HepG2 (cell line): ENCODE data around the gene ZNF184. TPM values are rescaled to one million over a fixed set of nuclear protein-coding genes. Genes with fewer than 3 reads are reported as not detected.
A peak's percentile ranks its signal among the peaks of the same experiment; 100 is the strongest.

ENCODE experiments used
- ATF1 ChIP-seq: IDR thresholded peaks from 2 replicates; pipeline ENCODE4 v1.6.1; 2016; ENCODE audit warnings: mild to moderate bottlenecking, control low read depth
- ETS1 ChIP-seq: sonication (generic); formaldehyde crosslinking; IDR thresholded peaks from 2 replicates; pipeline ENCODE4 v1.4.0; 2020; ENCODE audit warnings: missing genetic modification reagents
- FOXC1 ChIP-seq: sonication (generic); formaldehyde crosslinking; IDR thresholded peaks from 2 replicates; pipeline ENCODE4 v1.8.0; 2022; ENCODE audit warnings: mild to moderate bottlenecking, missing genetic modification reagents, borderline replicate concordance
- MEF2D ChIP-seq: sonication (generic); formaldehyde crosslinking; IDR thresholded peaks from 2 replicates; pipeline ENCODE4 v1.5.1; 2020; ENCODE audit warnings: mild to moderate bottlenecking, missing genetic modification reagents
- NCOR1 ChIP-seq: fragments of 200-600 bp; sonication (generic); IDR thresholded peaks from 2 replicates; pipeline ENCODE4 v1.7.0; 2017; ENCODE audit warnings: antibody characterized with exemption, low read length, borderline replicate concordance
- RARA ChIP-seq: IDR thresholded peaks from 2 replicates; pipeline ENCODE4 v1.6.1; 2016; ENCODE audit warnings: missing genetic modification reagents, missing compliant biosample characterization
- RFXANK ChIP-seq: IDR thresholded peaks from 2 replicates; pipeline ENCODE4 v1.6.1; 2016
- SOX5 ChIP-seq: IDR thresholded peaks from 2 replicates; pipeline ENCODE4 v1.6.1; 2016; ENCODE audit warnings: borderline replicate concordance
- SP140L ChIP-seq: sonication (generic); formaldehyde crosslinking; IDR thresholded peaks from 2 replicates; pipeline ENCODE4 v1.4.0; 2020; ENCODE audit warnings: missing genetic modification reagents, borderline replicate concordance
- TCF12 ChIP-seq, 2 experiments: fragments of 450-650 bp in 1 of 2; sonication (generic) in 1 of 2; formaldehyde crosslinking in 1 of 2; IDR thresholded peaks; 2 replicates each; pipeline versions ENCODE4 v1.6.1 to v1.8.0; 2017 to 2022; ENCODE audit warnings: antibody characterized with exemption in 1 of 2, mild to moderate bottlenecking in 1 of 2, missing genetic modification reagents in 1 of 2, moderate library complexity in 1 of 2
- TSC22D2 ChIP-seq: sonication (generic); formaldehyde crosslinking; IDR thresholded peaks from 2 replicates; pipeline ENCODE4 v1.5.1; 2020; ENCODE audit warnings: missing genetic modification reagents, mild to moderate bottlenecking, borderline replicate concordance
- ZBTB39 ChIP-seq: sonication (generic); formaldehyde crosslinking; IDR thresholded peaks from 2 replicates; pipeline ENCODE4 v1.5.0; 2020; ENCODE audit warnings: missing genetic modification reagents
- ZFAT ChIP-seq: sonication (generic); formaldehyde crosslinking; conservative IDR thresholded peaks from 2 replicates; pipeline ENCODE4 v1.8.1; 2023; ENCODE audit warnings: missing genetic modification reagents, inconsistent platforms
- ZFP41 ChIP-seq: sonication (generic); formaldehyde crosslinking; IDR thresholded peaks from 2 replicates; pipeline ENCODE4 v1.4.0; 2020; ENCODE audit warnings: mild to moderate bottlenecking, missing genetic modification reagents, borderline replicate concordance
- ZFX ChIP-seq: sonication (generic); formaldehyde crosslinking; IDR thresholded peaks from 2 replicates; pipeline ENCODE4 v1.4.0; 2020; ENCODE audit warnings: mild to moderate bottlenecking, low read depth, missing genetic modification reagents, moderate library complexity
- ZNF101 ChIP-seq: sonication (generic); formaldehyde crosslinking; IDR thresholded peaks from 2 replicates; pipeline ENCODE4 v1.4.0; 2020; ENCODE audit warnings: mild to moderate bottlenecking, low read depth, missing genetic modification reagents, borderline replicate concordance
- ZNF282 ChIP-seq: fragments of 450-650 bp; IDR thresholded peaks from 2 replicates; pipeline ENCODE4 v1.6.1; 2018; ENCODE audit not compliant: partially characterized antibody
- ZNF33A ChIP-seq: sonication (generic); formaldehyde crosslinking; IDR thresholded peaks from 2 replicates; pipeline ENCODE4 v1.5.1; 2020; ENCODE audit warnings: missing genetic modification reagents, mild to moderate bottlenecking, moderate library complexity, borderline replicate concordance
- ZNF549 ChIP-seq: sonication (generic); formaldehyde crosslinking; IDR thresholded peaks from 2 replicates; pipeline ENCODE4 v1.5.0; 2020; ENCODE audit warnings: missing genetic modification reagents
- ZNF614 ChIP-seq: IDR thresholded peaks from 2 replicates; pipeline ENCODE4 v1.6.1; 2018; ENCODE audit warnings: missing biosample characterization, missing genetic modification reagents, inconsistent platforms, borderline replicate concordance
- ZNF619 ChIP-seq: sonication (generic); formaldehyde crosslinking; IDR thresholded peaks from 2 replicates; pipeline ENCODE4 v1.4.0; 2020; ENCODE audit warnings: mild to moderate bottlenecking, missing genetic modification reagents
- ZNF709 ChIP-seq: sonication (generic); formaldehyde crosslinking; IDR thresholded peaks from 2 replicates; pipeline ENCODE4 v1.5.0; 2020; ENCODE audit warnings: mild to moderate bottlenecking, missing genetic modification reagents
- polyA plus RNA-seq, 8 experiments: library from polyadenylated mRNA; depleted of rRNA in 3 of 8; stranded (reverse) in 7 of 8; unstranded in 1 of 8; fragments of >200 nt; fragmentation: Illumina TruSeq in 4 of 8; extraction: Trizol in 4 of 8; gene quantifications; 2 replicates each; pipeline versions ENCODE4 v1.2.1 to v1.2.3, GENCODE V29; 2011 to 2016; ENCODE audit warnings: low read depth in 4 of 8, missing spikeins in 1 of 8, mixed read lengths in 1 of 8; ENCODE audit not compliant: insufficient read depth in 1 of 8
- total RNA-seq, 5 experiments: library from RNA; depleted of rRNA; stranded (reverse); fragments of >200 nt; fragmentation: Illumina TruSeq; extraction: Trizol; gene quantifications; 2 replicates each; pipeline ENCODE4 v1.2.3, GENCODE V29; 2016; ENCODE audit warnings: low read depth in 1 of 5
- TF ChIP-seq, protein P1 (sequence below): sonication (generic); formaldehyde crosslinking; IDR thresholded peaks from 2 replicates; pipeline ENCODE4 v1.4.0; 2020; ENCODE audit warnings: missing genetic modification reagents

The ZNF184 gene
- total and polyA plus RNA-seq, 2 of the 13 experiments (the other 11 are each of a cell fraction or from before 2014, with no cell fraction given): 2.1 to 10.1 TPM

GRCh38 chr6:27502508-27503435, 29.9 kb upstream of the ZNF184 start (continued):
- no peak for TF ChIP-seq ZBTB39 (CRISPR knock-in tag)
- TF ChIP-seq ZFAT (CRISPR knock-in tag): no peak
- no peak for TF ChIP-seq ZNF619 (CRISPR knock-in tag)
- no peak for TF ChIP-seq ZNF33A (CRISPR knock-in tag)
- no peak; the same call in 1 of the 2 replicates for TF ChIP-seq RFXANK
- 0 out of 2 replicates have a peak, but pooled peaks have one; percentile 8 for TF ChIP-seq NCOR1
- TF ChIP-seq ZFX: 0 out of 2 replicates have a peak, but pooled peaks have one; percentile 25
- no peak for TF ChIP-seq TCF12 (IDR thresholded peaks at IDR 0.05)
- no peak for TF ChIP-seq TCF12 (CRISPR knock-in tag; IDR thresholded peaks at IDR 0.05)
- TF ChIP-seq ZNF549 (CRISPR knock-in tag): no peak
- TF ChIP-seq ZNF614 (CRISPR knock-in tag): peak; percentile 80
- TF ChIP-seq FOXC1 (CRISPR knock-in tag): no peak
- TF ChIP-seq ATF1 (CRISPR knock-in tag): 0 out of 2 replicates have a peak, but pooled peaks have one; percentile 30
- no peak for TF ChIP-seq SOX5 (CRISPR knock-in tag)
- peak; percentile 59 for TF ChIP-seq MEF2D (CRISPR knock-in tag)
- TF ChIP-seq ZNF282: no peak
- 0 out of 2 replicates have a peak, but pooled peaks have one; percentile 21 for TF ChIP-seq ZNF709 (CRISPR knock-in tag)
- TF ChIP-seq ETS1 (CRISPR knock-in tag): no peak
- 0 out of 2 replicates have a peak, but pooled peaks have one; percentile 6 for TF ChIP-seq TSC22D2 (CRISPR knock-in tag)
- no peak for TF ChIP-seq ZFP41 (CRISPR knock-in tag)
- TF ChIP-seq, protein P1, sequence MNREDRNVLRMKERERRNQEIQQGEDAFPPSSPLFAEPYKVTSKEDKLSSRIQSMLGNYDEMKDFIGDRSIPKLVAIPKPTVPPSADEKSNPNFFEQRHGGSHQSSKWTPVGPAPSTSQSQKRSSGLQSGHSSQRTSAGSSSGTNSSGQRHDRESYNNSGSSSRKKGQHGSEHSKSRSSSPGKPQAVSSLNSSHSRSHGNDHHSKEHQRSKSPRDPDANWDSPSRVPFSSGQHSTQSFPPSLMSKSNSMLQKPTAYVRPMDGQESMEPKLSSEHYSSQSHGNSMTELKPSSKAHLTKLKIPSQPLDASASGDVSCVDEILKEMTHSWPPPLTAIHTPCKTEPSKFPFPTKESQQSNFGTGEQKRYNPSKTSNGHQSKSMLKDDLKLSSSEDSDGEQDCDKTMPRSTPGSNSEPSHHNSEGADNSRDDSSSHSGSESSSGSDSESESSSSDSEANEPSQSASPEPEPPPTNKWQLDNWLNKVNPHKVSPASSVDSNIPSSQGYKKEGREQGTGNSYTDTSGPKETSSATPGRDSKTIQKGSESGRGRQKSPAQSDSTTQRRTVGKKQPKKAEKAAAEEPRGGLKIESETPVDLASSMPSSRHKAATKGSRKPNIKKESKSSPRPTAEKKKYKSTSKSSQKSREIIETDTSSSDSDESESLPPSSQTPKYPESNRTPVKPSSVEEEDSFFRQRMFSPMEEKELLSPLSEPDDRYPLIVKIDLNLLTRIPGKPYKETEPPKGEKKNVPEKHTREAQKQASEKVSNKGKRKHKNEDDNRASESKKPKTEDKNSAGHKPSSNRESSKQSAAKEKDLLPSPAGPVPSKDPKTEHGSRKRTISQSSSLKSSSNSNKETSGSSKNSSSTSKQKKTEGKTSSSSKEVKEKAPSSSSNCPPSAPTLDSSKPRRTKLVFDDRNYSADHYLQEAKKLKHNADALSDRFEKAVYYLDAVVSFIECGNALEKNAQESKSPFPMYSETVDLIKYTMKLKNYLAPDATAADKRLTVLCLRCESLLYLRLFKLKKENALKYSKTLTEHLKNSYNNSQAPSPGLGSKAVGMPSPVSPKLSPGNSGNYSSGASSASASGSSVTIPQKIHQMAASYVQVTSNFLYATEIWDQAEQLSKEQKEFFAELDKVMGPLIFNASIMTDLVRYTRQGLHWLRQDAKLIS: no peak
- 0 out of 2 replicates have a peak, but pooled peaks have one; percentile 5 for TF ChIP-seq RARA (CRISPR knock-in tag)
- TF ChIP-seq ZNF101 (CRISPR knock-in tag): no peak
- TF ChIP-seq SP140L (CRISPR knock-in tag): no peak
